GM18909 (cell line): Measurements from ENCODE around the gene MAPK8.

Source experiments
- ATAC-seq: cut with Tn5 transposase; IDR thresholded peaks from one replicate; pipeline ENCODE4 v1.9.1; 2021; ENCODE audit warnings: mild to moderate bottlenecking; ENCODE audit not compliant: unreplicated experiment, poor library complexity

Gene MAPK8

DNA sequence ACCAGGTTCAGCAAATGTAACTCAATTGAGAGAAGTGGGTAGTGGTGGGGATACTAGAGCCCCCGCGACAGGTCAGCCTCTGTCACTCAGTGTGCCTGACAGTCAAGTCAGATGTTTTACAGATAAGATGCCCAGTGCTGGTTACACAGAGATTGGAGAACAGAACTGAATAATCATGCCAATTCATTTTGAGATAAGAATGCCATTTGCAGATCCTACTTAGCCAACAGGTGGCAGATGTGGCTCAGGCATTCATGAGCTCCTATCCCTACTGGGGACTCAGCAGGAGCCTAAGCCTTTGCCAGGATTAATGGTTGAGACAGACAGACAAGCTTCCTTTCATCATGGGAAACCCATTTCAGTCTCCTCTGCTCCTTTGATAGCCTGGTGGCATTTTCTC lies 137.8 kb downstream of the MAPK8 start:
- no peak for ATAC-seq

DNA sequence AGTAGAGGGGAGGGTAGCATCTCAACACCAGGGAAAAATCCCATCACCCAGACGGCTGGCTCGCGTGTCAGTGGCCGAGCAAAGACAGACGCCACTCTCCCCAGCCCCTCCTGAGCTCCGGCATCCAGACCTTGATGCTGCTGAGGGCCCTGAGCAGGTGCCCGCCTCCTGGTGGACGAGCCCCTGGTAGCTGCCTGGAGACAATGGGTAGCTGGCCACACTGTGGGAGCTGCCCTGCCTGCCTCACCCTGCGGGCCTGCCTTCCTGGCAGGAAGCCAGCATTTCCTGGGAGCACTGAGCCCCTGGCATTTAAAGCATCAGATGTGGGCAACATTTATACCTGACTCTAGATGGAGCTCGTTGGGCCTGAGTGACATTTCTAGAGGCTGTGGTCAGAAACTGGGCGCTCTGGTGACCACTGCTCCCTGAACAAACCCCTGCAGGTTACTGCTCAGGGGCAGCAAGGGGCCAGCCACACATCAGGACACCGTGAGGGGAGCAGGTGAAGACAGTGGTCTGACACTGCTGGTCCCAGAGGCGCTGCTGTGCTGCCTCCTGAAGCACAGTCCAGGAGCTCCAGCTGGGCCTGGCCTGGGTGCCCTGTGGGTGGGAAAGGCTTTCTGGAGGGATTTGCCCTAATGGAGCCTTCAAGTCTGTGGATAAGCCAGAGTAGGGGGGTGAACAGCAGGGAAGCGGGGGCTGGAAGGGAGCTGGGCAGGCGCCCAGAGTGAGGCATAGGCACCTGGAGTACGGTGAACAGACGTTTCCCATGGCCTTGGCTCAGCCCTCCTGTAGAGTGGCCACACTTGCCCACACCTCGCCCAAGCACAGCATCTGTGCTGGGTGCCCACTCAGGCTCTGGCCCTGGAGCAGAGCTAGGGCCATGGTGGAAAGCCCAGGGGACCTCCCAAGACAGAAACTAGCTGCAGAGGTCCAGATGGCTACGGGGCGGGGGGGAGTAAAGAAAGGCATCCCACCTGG lies 138.7 kb downstream of the MAPK8 start:
- no peak for ATAC-seq

DNA sequence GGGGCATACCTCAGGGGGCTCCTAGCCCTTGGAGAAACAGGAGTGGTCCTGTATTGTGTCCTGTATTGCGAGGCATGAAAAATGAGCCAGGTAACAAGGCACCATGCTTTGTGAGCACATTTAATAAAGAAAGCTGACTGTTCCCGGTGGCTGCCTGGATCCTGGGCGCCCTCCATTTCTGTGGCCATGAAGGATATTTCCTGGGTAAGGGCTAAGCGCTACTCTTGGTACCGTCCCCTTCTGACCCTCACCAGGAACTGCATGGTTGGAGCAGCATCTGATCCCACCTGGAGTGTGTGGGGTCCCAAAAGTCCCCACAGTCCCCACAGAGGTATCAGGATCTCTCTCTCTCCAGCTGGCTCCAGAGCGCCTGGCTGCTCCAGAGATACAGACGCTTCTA lies 139.5 kb downstream of the MAPK8 start:
- no peak for ATAC-seq

GRCh38 chr10:48446785-48447184 lies 140.3 kb downstream of the MAPK8 start:
- no peak for ATAC-seq

DNA sequence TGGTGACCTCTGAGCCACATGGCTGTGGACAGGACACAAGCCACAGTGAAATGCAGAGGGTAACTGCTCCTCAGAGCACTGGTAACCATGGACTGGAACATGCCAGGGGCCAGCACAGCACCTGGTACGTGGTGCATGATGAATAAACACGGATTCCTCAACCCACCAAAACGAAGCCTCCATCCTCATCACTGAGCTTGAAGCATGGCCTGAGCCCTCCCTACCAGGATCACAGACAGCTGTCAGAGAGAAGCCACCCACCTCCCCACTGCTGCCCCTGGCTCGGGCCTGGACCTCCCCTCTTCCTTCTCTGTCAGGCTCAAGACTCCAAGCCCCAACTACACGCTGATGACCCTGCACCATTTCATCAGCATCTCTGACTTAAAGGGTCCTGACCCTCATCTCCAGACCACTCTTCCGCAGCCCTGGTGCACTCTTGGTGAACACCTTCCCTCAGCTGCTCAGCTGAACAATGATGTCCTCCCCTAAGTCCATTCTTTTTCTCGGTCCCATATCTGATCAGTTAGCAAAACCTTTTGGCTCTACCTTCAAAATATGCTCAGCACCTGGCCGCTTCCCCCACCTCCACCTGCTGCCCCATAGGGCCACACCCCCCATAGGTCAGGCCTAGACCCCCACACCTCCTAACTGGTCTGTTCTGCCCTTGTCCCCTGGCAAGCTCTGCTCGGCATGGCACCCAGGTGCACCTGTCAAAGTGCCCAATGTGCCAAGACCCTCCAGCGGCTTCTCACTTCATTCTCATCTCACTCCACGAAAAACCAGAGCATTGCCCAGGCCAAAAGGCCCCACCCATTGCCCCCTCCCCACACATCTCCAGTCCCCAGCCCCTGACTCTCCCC lies 141.1 kb downstream of the MAPK8 start:
- ATAC-seq: no peak

GRCh38 chr10:48448796-48449195 lies 142.3 kb downstream of the MAPK8 start:
- no peak for ATAC-seq

GRCh38 chr10:48449501-48450232 lies 143.2 kb downstream of the MAPK8 start:
- ATAC-seq: no peak

GRCh38 chr10:48450233-48450740 lies 143.8 kb downstream of the MAPK8 start:
- no peak for ATAC-seq

DNA sequence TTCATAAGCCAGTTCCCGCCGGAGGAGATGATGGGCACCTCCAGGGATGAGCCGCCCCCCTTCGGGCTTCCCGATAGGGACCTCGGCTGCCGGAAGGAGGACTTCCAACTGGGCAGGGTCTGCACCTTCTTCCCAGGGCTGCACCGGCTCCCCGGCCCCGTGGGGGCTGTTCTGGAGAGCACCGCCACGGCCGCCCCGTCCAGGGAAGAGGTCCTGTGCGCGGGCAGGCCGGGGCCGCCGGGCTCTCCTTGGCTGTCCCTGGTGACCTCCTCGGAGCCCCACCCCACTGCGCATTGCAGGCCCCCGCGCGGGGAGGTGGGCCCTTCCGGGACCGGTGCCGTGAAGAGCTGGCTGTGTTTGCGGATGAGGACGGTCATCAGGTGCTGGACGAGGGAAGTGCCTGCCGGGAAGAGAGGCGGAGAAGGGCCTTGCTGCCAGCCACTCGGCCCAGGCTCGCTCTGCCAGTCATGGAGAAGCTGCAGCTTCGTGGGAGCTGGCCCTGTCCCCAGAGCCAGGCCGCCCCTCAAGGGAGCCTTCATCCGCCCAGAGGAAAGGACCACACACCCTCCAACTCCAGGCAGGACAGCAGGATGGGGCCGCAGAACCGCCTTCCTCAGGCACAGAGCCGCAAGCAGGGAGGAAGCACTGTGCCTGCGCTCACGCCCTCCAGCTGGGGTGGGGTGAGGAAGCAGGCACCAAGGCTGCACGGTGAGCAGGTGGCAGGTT lies 144.4 kb downstream of the MAPK8 start:
- no peak for ATAC-seq

GRCh38 chr10:48451969-48452878 lies 145.7 kb downstream of the MAPK8 start:
- no peak for ATAC-seq

DNA sequence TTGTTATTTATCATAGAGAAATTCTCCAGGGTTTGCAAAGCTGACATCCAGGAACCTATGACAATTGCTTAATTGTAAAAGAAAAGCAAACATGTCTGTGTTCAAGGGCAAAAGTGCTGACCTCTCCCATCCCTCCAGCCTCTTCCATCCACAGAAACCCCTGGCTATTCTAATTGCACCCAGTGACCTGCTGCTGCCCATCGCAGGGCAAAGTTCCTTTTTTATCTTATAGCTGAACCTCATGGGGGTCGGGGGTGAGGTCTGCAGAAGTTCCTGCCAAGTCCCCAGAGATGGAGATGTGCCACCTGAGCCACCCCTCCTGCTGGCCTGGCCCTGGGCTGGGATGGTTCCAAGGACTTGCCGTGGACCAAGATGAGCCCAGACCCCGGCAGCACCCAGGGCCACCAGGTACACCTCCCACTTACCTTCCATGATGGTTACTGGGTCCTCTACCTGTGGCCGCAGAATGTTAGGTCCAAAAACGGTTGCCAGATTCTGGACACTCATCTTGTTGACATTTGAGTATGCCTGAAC lies 146.5 kb downstream of the MAPK8 start:
- no peak for ATAC-seq

DNA sequence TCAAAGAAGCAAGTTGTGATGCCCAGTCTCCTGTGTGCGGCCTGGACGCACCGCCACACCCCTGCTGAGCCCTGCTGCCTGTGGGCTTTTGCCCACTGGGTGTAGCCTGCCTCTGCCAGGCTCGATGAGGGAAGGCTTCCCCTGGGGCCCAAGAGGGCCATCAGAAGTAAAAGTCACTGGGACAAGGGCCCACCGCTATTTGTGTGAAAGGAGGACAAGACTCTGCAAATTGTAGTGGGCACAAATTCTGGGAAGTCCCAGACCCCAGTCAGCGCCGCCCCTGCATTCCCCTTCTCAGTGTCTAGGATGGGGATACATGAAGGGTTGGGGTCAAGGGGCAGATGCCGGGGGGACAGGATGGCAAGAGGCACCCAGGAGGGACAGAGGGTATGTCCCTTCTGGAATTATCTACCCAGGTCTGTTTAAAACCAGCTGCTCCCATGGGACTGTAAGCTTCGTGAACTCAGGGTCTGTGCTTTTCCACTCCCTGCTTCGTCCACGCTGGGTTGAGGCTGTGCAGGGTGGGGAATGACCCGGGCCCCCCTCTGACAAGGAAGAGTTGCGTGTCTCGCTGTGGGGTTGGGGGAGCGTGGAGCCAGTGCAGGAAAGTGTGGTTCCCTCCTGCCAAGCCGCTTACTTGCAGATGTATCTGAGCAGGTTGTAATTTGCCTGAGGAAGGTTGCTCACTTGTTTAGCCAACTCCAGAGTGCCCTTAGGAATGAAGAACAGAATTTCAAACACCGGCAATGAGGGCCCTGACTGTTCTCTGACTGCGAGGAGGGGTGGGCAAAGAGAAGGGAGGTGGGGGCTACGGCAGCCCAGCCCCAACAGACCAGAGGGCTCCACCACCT lies 147.2 kb downstream of the MAPK8 start:
- ATAC-seq: no peak

DNA sequence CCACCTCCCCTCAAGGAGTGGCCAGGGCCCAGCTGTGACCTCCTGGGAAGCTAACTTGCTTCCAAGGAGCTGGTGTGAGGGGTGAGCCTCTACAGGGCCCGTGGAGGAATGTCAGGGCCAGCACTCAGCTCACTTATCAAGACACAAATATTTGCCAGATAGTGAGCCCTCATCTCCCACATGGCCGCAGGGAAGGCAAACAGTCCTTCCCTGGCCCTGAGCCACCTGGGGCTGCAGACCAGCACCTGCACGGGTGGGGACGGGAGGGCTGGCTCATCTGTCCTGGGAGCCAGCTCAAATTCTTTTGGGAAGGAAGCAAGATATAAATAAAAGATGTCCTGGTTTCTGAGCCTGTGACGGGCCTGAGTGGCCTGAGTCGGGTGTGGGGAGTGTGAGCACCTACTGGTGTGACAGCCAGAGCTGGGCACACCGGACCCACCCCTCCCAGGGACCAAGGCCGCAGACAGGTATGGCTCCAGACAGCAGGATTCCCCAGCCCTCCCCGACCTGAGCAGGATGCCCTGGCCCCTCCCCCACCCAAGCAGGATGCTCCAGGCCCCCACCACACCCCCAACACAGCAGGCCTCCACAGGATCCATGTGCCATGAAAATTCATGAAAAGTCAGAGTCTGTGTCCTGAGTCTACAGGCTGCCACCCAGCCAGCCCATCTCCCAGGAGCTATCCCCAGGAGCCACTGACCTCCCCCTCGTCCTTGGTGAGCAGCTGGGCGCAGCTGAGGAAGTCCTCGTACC lies 148.0 kb downstream of the MAPK8 start:
- no peak for ATAC-seq

- no peak for ATAC-seq
These were observed 148.5 kb downstream of the MAPK8 start for GRCh38 chr10:48455055-48455391.

DNA sequence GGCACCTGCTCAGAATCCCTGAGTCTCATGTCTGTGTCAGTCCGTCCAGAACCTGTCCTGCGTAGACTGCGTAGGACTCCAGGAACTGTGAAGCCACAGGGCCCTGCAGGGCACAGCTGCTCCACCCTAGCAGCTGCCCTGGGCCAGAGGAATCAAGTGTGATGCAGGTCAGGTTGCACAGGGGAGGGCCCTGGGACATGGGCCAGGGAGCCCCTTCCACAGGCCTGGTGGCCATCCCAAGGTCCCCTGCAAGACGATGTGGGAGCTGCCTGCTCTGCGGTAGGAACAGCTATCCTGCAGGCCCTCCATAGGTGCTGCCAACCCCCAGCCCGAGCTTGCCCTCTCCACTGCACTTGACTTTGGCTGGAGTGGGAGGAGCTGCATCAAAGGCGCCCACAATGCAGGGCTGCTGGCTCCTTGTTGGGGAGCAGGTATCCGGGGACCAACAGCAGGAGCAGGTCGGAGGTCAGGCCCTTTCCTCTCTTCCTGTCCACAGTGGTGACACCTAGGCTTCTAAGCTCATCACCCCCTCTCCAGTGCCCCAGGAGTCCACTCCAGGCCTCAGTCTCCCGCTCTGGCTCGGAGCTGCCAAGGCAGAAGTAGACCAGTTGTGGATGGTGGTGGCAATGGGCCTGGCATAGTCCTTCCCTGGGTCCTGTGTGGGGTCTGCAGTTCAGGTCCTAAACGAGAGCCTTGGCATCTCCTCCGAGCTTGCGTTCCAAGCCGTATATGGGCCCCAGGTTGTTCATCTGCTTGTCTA lies 149.1 kb downstream of the MAPK8 start:
- no peak for ATAC-seq

- ATAC-seq: no peak
These were observed 149.9 kb downstream of the MAPK8 start for GRCh38 chr10:48456361-48456804.
